OCI-LY3 (cell line): Measurements from ENCODE around the gene RGMA.

ENCODE experiments used
- EZH2phosphoT487 ChIP-seq: fragments of 200-600 bp; shearing (Covaris generic); IDR thresholded peaks from 2 replicates; pipeline ENCODE4 v1.6.1; 2018; ENCODE audit warnings: antibody characterized with exemption, mixed run types, low read depth
- TF ChIP-seq, protein P1 (sequence below): fragments of 200-600, 300-600 bp; sonication (generic); IDR thresholded peaks from 2 replicates; pipeline ENCODE4 v1.5.1; 2014; ENCODE audit warnings: antibody characterized with exemption, low read length, low read depth

GRCh38 chr15:93042211-93042610 is 46.8 kb downstream of the RGMA start:
- TF ChIP-seq, protein P1, sequence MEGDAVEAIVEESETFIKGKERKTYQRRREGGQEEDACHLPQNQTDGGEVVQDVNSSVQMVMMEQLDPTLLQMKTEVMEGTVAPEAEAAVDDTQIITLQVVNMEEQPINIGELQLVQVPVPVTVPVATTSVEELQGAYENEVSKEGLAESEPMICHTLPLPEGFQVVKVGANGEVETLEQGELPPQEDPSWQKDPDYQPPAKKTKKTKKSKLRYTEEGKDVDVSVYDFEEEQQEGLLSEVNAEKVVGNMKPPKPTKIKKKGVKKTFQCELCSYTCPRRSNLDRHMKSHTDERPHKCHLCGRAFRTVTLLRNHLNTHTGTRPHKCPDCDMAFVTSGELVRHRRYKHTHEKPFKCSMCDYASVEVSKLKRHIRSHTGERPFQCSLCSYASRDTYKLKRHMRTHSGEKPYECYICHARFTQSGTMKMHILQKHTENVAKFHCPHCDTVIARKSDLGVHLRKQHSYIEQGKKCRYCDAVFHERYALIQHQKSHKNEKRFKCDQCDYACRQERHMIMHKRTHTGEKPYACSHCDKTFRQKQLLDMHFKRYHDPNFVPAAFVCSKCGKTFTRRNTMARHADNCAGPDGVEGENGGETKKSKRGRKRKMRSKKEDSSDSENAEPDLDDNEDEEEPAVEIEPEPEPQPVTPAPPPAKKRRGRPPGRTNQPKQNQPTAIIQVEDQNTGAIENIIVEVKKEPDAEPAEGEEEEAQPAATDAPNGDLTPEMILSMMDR: no peak
- TF ChIP-seq EZH2phosphoT487: no peak
